ENCODE results near the gene YES1.

YES1 gene

GRCh38 chr18:811892-812375, at the start of gene YES1:
YES1 (minus strand) TSS chr18:812242; CDS start chr18:756827, 55,415 bp downstream.
- Mint-ChIP-seq H3K4me3 (peak within 1 kb of the TSS; percentile 97), H3K36me3 (ENCODE audit: low read depth) (peaks cover 13% of the 10 kb centered on the region), H3K27me3 (peaks cover 6% of the 10 kb centered on the region), H3K27ac (peak within 1 kb of the TSS; percentile 100), H3K4me1 (ENCODE audit: low read depth) (peaks cover 78% of the 10 kb centered on the region), H3K9me3 (no peaks in the 10 kb centered on the region)

- Mint-ChIP-seq H3K9me3 (no peaks in the 10 kb centered on the region), H3K4me1 (ENCODE audit: low read depth) (no peaks in the 10 kb centered on the region), H3K4me3 (no peak overlapping the region), H3K36me3 (ENCODE audit: low read depth) (no peaks in the 10 kb centered on the region), H3K27me3 (peaks cover 14% of the 10 kb centered on the region), H3K27ac (peak overlapping the region; percentile 24)
These were observed 45.9 kb upstream of the YES1 start for GRCh38 chr18:857986-858385.

- H3K4me3 Mint-ChIP-seq = no peak overlapping the region
- H3K36me3 Mint-ChIP-seq (ENCODE audit: low read depth) = no peaks in the 10 kb centered on the region
These were observed 41.4 kb upstream of the YES1 start for GRCh38 chr18:853471-853870.

GRCh38 chr18:850960-851359, 38.9 kb upstream of the YES1 start:
- no peaks in the 10 kb centered on the region for H3K9me3 Mint-ChIP-seq
- H3K4me1 Mint-ChIP-seq (ENCODE audit: low read depth) = no peaks in the 10 kb centered on the region
- H3K27ac Mint-ChIP-seq = no peak overlapping the region
- no peak overlapping the region for H3K4me3 Mint-ChIP-seq
- H3K36me3 Mint-ChIP-seq (ENCODE audit: low read depth) = no peaks in the 10 kb centered on the region
- peaks cover 12% of the 10 kb centered on the region for H3K27me3 Mint-ChIP-seq

More at GRCh38 chr18:853471-853870, 41.4 kb upstream of the YES1 start:
- Mint-ChIP-seq H3K27me3 (peaks cover 12% of the 10 kb centered on the region), H3K4me1 (ENCODE audit: low read depth) (no peaks in the 10 kb centered on the region), H3K27ac (no peak overlapping the region), H3K9me3 (no peaks in the 10 kb centered on the region)

- H3K27me3 Mint-ChIP-seq = peaks cover 12% of the 10 kb centered on the region
- no peaks in the 10 kb centered on the region for H3K9me3 Mint-ChIP-seq
- no peaks in the 10 kb centered on the region for H3K36me3 Mint-ChIP-seq (ENCODE audit: low read depth)
- no peak overlapping the region for H3K4me3 Mint-ChIP-seq
- H3K27ac Mint-ChIP-seq = no peak overlapping the region
- no peaks in the 10 kb centered on the region for H3K4me1 Mint-ChIP-seq (ENCODE audit: low read depth)
These were observed 37.0 kb upstream of the YES1 start for GRCh38 chr18:849021-849420.

GRCh38 chr18:848062-848861, 36.2 kb upstream of the YES1 start:
- no peaks in the 10 kb centered on the region for H3K4me1 Mint-ChIP-seq (ENCODE audit: low read depth)
- H3K27me3 Mint-ChIP-seq = peaks cover 4% of the 10 kb centered on the region
- H3K27ac Mint-ChIP-seq = no peak overlapping the region
- no peak overlapping the region for H3K4me3 Mint-ChIP-seq
- H3K9me3 Mint-ChIP-seq = no peaks in the 10 kb centered on the region
- no peaks in the 10 kb centered on the region for H3K36me3 Mint-ChIP-seq (ENCODE audit: low read depth)

GRCh38 chr18:845152-845819, 33.2 kb upstream of the YES1 start:
- no peaks in the 10 kb centered on the region for H3K27me3 Mint-ChIP-seq
- H3K27ac Mint-ChIP-seq = no peak overlapping the region
- H3K4me3 Mint-ChIP-seq = no peak overlapping the region
- no peaks in the 10 kb centered on the region for H3K9me3 Mint-ChIP-seq
- H3K36me3 Mint-ChIP-seq (ENCODE audit: low read depth) = no peaks in the 10 kb centered on the region
- H3K4me1 Mint-ChIP-seq (ENCODE audit: low read depth) = no peaks in the 10 kb centered on the region

GRCh38 chr18:841647-842370, 29.8 kb upstream of the YES1 start:
- no peaks in the 10 kb centered on the region for H3K9me3 Mint-ChIP-seq
- no peaks in the 10 kb centered on the region for H3K27me3 Mint-ChIP-seq
- no peak overlapping the region for H3K4me3 Mint-ChIP-seq
- H3K4me1 Mint-ChIP-seq (ENCODE audit: low read depth) = peaks cover 7% of the 10 kb centered on the region
- H3K27ac Mint-ChIP-seq = no peak overlapping the region
- H3K36me3 Mint-ChIP-seq (ENCODE audit: low read depth) = no peaks in the 10 kb centered on the region

GRCh38 chr18:840516-840915, 28.5 kb upstream of the YES1 start:
- no peaks in the 10 kb centered on the region for H3K27me3 Mint-ChIP-seq

GRCh38 chr18:840023-840408, 28.0 kb upstream of the YES1 start:
- Mint-ChIP-seq H3K27me3 (no peaks in the 10 kb centered on the region), H3K27ac (no peak overlapping the region), H3K4me1 (ENCODE audit: low read depth) (peaks cover 7% of the 10 kb centered on the region), H3K4me3 (no peak overlapping the region), H3K36me3 (ENCODE audit: low read depth) (no peaks in the 10 kb centered on the region), H3K9me3 (no peaks in the 10 kb centered on the region)

More at GRCh38 chr18:840516-840915, 28.5 kb upstream of the YES1 start:
- H3K27ac Mint-ChIP-seq = no peak overlapping the region
- no peak overlapping the region for H3K4me3 Mint-ChIP-seq
- H3K4me1 Mint-ChIP-seq (ENCODE audit: low read depth) = peaks cover 7% of the 10 kb centered on the region
- no peaks in the 10 kb centered on the region for H3K36me3 Mint-ChIP-seq (ENCODE audit: low read depth)
- H3K9me3 Mint-ChIP-seq = no peaks in the 10 kb centered on the region

- no peaks in the 10 kb centered on the region for H3K36me3 Mint-ChIP-seq (ENCODE audit: low read depth)
- no peaks in the 10 kb centered on the region for H3K27me3 Mint-ChIP-seq
- no peak overlapping the region for H3K27ac Mint-ChIP-seq
- H3K4me3 Mint-ChIP-seq = peak overlapping the region; percentile 13
- H3K9me3 Mint-ChIP-seq = no peaks in the 10 kb centered on the region
- H3K4me1 Mint-ChIP-seq (ENCODE audit: low read depth) = peaks cover 7% of the 10 kb centered on the region
These were observed 27.4 kb upstream of the YES1 start for GRCh38 chr18:839224-840022.

- no peaks in the 10 kb centered on the region for H3K27me3 Mint-ChIP-seq
- no peaks in the 10 kb centered on the region for H3K9me3 Mint-ChIP-seq
- no peak overlapping the region for H3K4me3 Mint-ChIP-seq
- H3K36me3 Mint-ChIP-seq (ENCODE audit: low read depth) = no peaks in the 10 kb centered on the region
- H3K27ac Mint-ChIP-seq = no peak overlapping the region
- peaks cover 7% of the 10 kb centered on the region for H3K4me1 Mint-ChIP-seq (ENCODE audit: low read depth)
These were observed 25.9 kb upstream of the YES1 start for GRCh38 chr18:837922-838321.

- Mint-ChIP-seq H3K9me3 (no peaks in the 10 kb centered on the region), H3K4me3 (no peak overlapping the region), H3K27ac (no peak overlapping the region), H3K27me3 (no peaks in the 10 kb centered on the region), H3K36me3 (ENCODE audit: low read depth) (no peaks in the 10 kb centered on the region), H3K4me1 (ENCODE audit: low read depth) (peaks cover 19% of the 10 kb centered on the region)
These were observed 22.2 kb upstream of the YES1 start for GRCh38 chr18:834082-834720.

- peaks cover 13% of the 10 kb centered on the region for H3K4me1 Mint-ChIP-seq (ENCODE audit: low read depth)
- H3K4me3 Mint-ChIP-seq = no peak overlapping the region
- no peaks in the 10 kb centered on the region for H3K36me3 Mint-ChIP-seq (ENCODE audit: low read depth)
- H3K27ac Mint-ChIP-seq = no peak overlapping the region
- H3K9me3 Mint-ChIP-seq = no peaks in the 10 kb centered on the region
- H3K27me3 Mint-ChIP-seq = no peaks in the 10 kb centered on the region
These were observed 21.2 kb upstream of the YES1 start for GRCh38 chr18:833197-833596.
